Vagina (tissue), 2 donors: Measurements from ENCODE around the gene FAM236D. TPM values are rescaled to one million over a fixed set of nuclear protein-coding genes. Genes with fewer than 3 reads are reported as not detected.
"Not testable (repeated sequence)": the region's sequence is repeated elsewhere in the genome, so short reads cannot be mapped to it uniquely, and the experiment has no call there.

Source experiments
- DNase-seq, 2 donors: peaks; one replicate each; pipeline ENCODE4 v3.0.0-alpha.2; 2017; ENCODE audit errors: extremely low spot score in 2 of 2
- H3K27ac ChIP-seq: fragments of 200-600 bp; sonication (generic); one replicate; pipeline ENCODE4 v1.5.1; 2019
- H3K27me3 ChIP-seq: fragments of 200-600 bp; sonication (generic); one replicate; pipeline ENCODE4 v1.5.1; 2019
- H3K36me3 ChIP-seq, 2 donors: fragments of 200-600 bp; sonication (generic); one replicate each; pipeline ENCODE4 v1.5.1; 2017 to 2019
- H3K4me1 ChIP-seq: fragments of 200-600 bp; sonication (generic); one replicate; pipeline ENCODE4 v1.5.1; 2019
- H3K4me3 ChIP-seq, 2 donors: fragments of 200-600 bp; sonication (generic); 1 replicate in 1 of 2; 2 replicates in 1 of 2; pipeline ENCODE4 v1.5.1; 2016 to 2019
- H3K9me3 ChIP-seq: fragments of 200-600 bp; sonication (generic); one replicate; pipeline ENCODE4 v1.5.1; 2019
- intact Hi-C: fragments of 100-400 bp; cut with DNase I; formaldehyde crosslinking; loops from one replicate; pipeline ENCODE4 v1.15.1; 2023
- total RNA-seq: library from RNA; depleted of rRNA; stranded (reverse); fragments of >200 nt; gene quantifications from one replicate; pipeline ENCODE4 v1.2.3, GENCODE V29; 2016

The FAM236D gene
- not detected for total RNA-seq

GRCh38 chrX:72808110-72808509 is at the start of gene FAM236D:
Gene FAM236D, minus strand, starts transcription at chrX:72808210. Its CDS starts 100 bp downstream, at chrX:72808110.
- H3K9me3 ChIP-seq, H3K27me3 ChIP-seq, H3K36me3 ChIP-seq, H3K4me3 ChIP-seq, H3K27ac ChIP-seq, DNase-seq, intact Hi-C loops, H3K4me1 ChIP-seq: not testable (repeated sequence)

- H3K9me3 ChIP-seq, intact Hi-C loops, H3K4me3 ChIP-seq, H3K36me3 ChIP-seq, H3K4me1 ChIP-seq, DNase-seq, H3K27me3 ChIP-seq, H3K27ac ChIP-seq: not testable (repeated sequence)
These were observed 29.5 kb upstream of the FAM236D start for GRCh38 chrX:72837532-72837931.

GRCh38 chrX:72830701-72831100 is 22.7 kb upstream of the FAM236D start:
- intact Hi-C loops, H3K27me3 ChIP-seq, H3K27ac ChIP-seq, H3K9me3 ChIP-seq, H3K4me1 ChIP-seq, H3K4me3 ChIP-seq, DNase-seq, H3K36me3 ChIP-seq: not testable (repeated sequence)

- H3K36me3 ChIP-seq, H3K4me1 ChIP-seq, H3K27me3 ChIP-seq, intact Hi-C loops, H3K27ac ChIP-seq, H3K4me3 ChIP-seq, DNase-seq, H3K9me3 ChIP-seq: not testable (repeated sequence)
These were observed 17.6 kb downstream of the FAM236D start for GRCh38 chrX:72790390-72790789.

- H3K36me3 ChIP-seq, H3K9me3 ChIP-seq, H3K27me3 ChIP-seq, intact Hi-C loops, H3K4me3 ChIP-seq, H3K27ac ChIP-seq, DNase-seq, H3K4me1 ChIP-seq: not testable (repeated sequence)
These were observed 19.9 kb downstream of the FAM236D start for GRCh38 chrX:72788142-72788541.

- H3K36me3 ChIP-seq, H3K9me3 ChIP-seq, H3K27ac ChIP-seq, H3K4me1 ChIP-seq, H3K4me3 ChIP-seq, H3K27me3 ChIP-seq, intact Hi-C loops, DNase-seq: not testable (repeated sequence)
These were observed 24.0 kb downstream of the FAM236D start for GRCh38 chrX:72783964-72784363.

GRCh38 chrX:72783365-72783936 is 24.6 kb downstream of the FAM236D start:
- H3K27ac ChIP-seq, H3K4me3 ChIP-seq, DNase-seq, H3K9me3 ChIP-seq, intact Hi-C loops, H3K4me1 ChIP-seq, H3K27me3 ChIP-seq, H3K36me3 ChIP-seq: not testable (repeated sequence)

GRCh38 chrX:72782560-72782959 is 25.4 kb downstream of the FAM236D start, which contains the start of gene FAM236B:
Gene FAM236B, minus strand, starts transcription at chrX:72782660. Its CDS starts 100 bp downstream, at chrX:72782560.
- H3K27ac ChIP-seq, intact Hi-C loops, DNase-seq: not testable (repeated sequence)

GRCh38 chrX:72778146-72778545 is 29.9 kb downstream of the FAM236D start:
- H3K27ac ChIP-seq, H3K36me3 ChIP-seq, H3K4me1 ChIP-seq, H3K27me3 ChIP-seq, H3K9me3 ChIP-seq, intact Hi-C loops, DNase-seq, H3K4me3 ChIP-seq: not testable (repeated sequence)

More at GRCh38 chrX:72782560-72782959, 25.4 kb downstream of the FAM236D start, which contains the start of gene FAM236B:
- not testable (repeated sequence) for H3K9me3 ChIP-seq, H3K4me1 ChIP-seq, H3K36me3 ChIP-seq, H3K4me3 ChIP-seq, H3K27me3 ChIP-seq

GRCh38 chrX:72777467-72777790 is 30.6 kb downstream of the FAM236D start:
- DNase-seq, H3K27me3 ChIP-seq, H3K27ac ChIP-seq, H3K4me1 ChIP-seq, H3K36me3 ChIP-seq, intact Hi-C loops, H3K9me3 ChIP-seq, H3K4me3 ChIP-seq: not testable (repeated sequence)

GRCh38 chrX:72776653-72777466 is 31.1 kb downstream of the FAM236D start, which contains the start of gene DMRTC1B:
Gene DMRTC1B, plus strand, starts transcription at chrX:72776890. Its CDS starts 68,246 bp downstream, at chrX:72845136.
- H3K36me3 ChIP-seq, H3K27ac ChIP-seq, intact Hi-C loops, H3K4me3 ChIP-seq, H3K27me3 ChIP-seq, H3K4me1 ChIP-seq, H3K9me3 ChIP-seq, DNase-seq: not testable (repeated sequence)

- not testable (repeated sequence) for H3K4me1 ChIP-seq, H3K9me3 ChIP-seq
These were observed 47.6 kb downstream of the FAM236D start for GRCh38 chrX:72760454-72760853.

More at GRCh38 chrX:72760454-72760853, 47.6 kb downstream of the FAM236D start:
- H3K27me3 ChIP-seq, H3K36me3 ChIP-seq, H3K4me3 ChIP-seq, H3K27ac ChIP-seq, intact Hi-C loops, DNase-seq: not testable (repeated sequence)
